Endothelial cell of umbilical vein (primary cell): ENCODE results near the gene AKNA. TPM values are rescaled to one million over a fixed set of nuclear protein-coding genes. Genes with fewer than 3 reads are reported as not detected.

ENCODE experiments used
- BruUV-seq: library from RNA; stranded (reverse); fragments of 400-500 nt; replicated peaks from 2 replicates; lab custom pipeline; 2021; lab: Mats Ljungman, UMichigan
- CTCF ChIA-PET: fragments of 300-600, 350-600 bp; sonication (Branson Sonifier 250); formaldehyde crosslinking; loops from one replicate; lab custom pipeline; 2021; ENCODE audit warnings: antibody characterized with exemption, inconsistent platforms; lab: Charles Lee
- POLR2A ChIA-PET: fragments of 300-600, 350-600 bp; sonication (Branson Sonifier 250); formaldehyde crosslinking; loops from one replicate; lab custom pipeline; 2021; ENCODE audit warnings: antibody characterized with exemption, inconsistent platforms; lab: Charles Lee
- DNase-seq: peaks from one replicate; pipeline ENCODE4 v3.0.0-alpha.2; 2011; ENCODE audit warnings: low read depth, low spot score
- FAIRE-seq: peaks from 2 replicates; lab custom pipeline; 2011; peaks lifted over from hg19 to GRCh38; lab: Jason Lieb, UNC
- H2AFZ ChIP-seq: 2 replicates; pipeline ENCODE4 v1.6.0; 2012; ENCODE audit warnings: low read depth, low read length, control low read depth, inconsistent platforms
- H3K27ac ChIP-seq: 2 replicates; pipeline ENCODE4 v1.5.1; 2011; ENCODE audit warnings: low read depth, mild to moderate bottlenecking, control low read depth, low read length, moderate library complexity; ENCODE audit not compliant: insufficient read depth
- H3K27me3 ChIP-seq, 2 experiments: 2 replicates each; pipeline versions ENCODE4 v1.6.0 to v1.6.1; 2011; ENCODE audit warnings: low read length in 2 of 2, mixed read lengths in 1 of 2; ENCODE audit not compliant: control insufficient read depth in 2 of 2, insufficient read depth in 2 of 2
- H3K36me3 ChIP-seq, 2 experiments: 2 replicates in 1 of 2; 3 replicates in 1 of 2; pipeline ENCODE4 v1.5.1; 2011; ENCODE audit warnings: low read length in 2 of 2, mild to moderate bottlenecking in 1 of 2, moderate library complexity in 1 of 2; ENCODE audit not compliant: control insufficient read depth in 2 of 2, insufficient read depth in 2 of 2; ENCODE audit errors: extremely low read depth in 1 of 2
- H3K4me1 ChIP-seq: 3 replicates; pipeline ENCODE4 v1.5.1; 2011; ENCODE audit warnings: mild to moderate bottlenecking, low read length; ENCODE audit not compliant: control insufficient read depth, insufficient read depth; ENCODE audit errors: extremely low read depth
- H3K4me2 ChIP-seq: 2 replicates; pipeline ENCODE4 v1.6.1; 2011; ENCODE audit warnings: low read length, control low read depth, mixed read lengths; ENCODE audit not compliant: insufficient read depth
- H3K4me3 ChIP-seq, 3 experiments: fragments of 200-600 bp in 1 of 3; sonication (generic), shearing (Covaris generic) in 1 of 3; replicated peaks in 1 of 3; 2 replicates each; pipeline ENCODE4 v1.5.1; 2011 to 2016; ENCODE audit warnings: control low read depth in 3 of 3, low read length in 3 of 3, mild to moderate bottlenecking in 2 of 3, inconsistent platforms in 1 of 3, low read depth in 1 of 3, moderate library complexity in 1 of 3; ENCODE audit not compliant: insufficient read depth in 1 of 3
- H3K79me2 ChIP-seq: 2 replicates; pipeline ENCODE4 v1.6.0; 2012; ENCODE audit warnings: low read length, inconsistent platforms; ENCODE audit not compliant: control insufficient read depth, insufficient read depth
- H3K9ac ChIP-seq: replicated peaks from 2 replicates; pipeline ENCODE3; 2011; ENCODE audit warnings: low read length, control low read depth; ENCODE audit not compliant: insufficient read depth; ENCODE audit errors: extremely low read depth
- H3K9me1 ChIP-seq: replicated peaks from 3 replicates; pipeline ENCODE4 v1.6.0; 2011; ENCODE audit warnings: mild to moderate bottlenecking, low read length; ENCODE audit not compliant: control insufficient read depth, insufficient read depth; ENCODE audit errors: extremely low read depth
- H3K9me3 ChIP-seq: replicated peaks from 2 replicates; pipeline ENCODE4 v1.5.1; 2012; ENCODE audit warnings: low read length, inconsistent platforms; ENCODE audit not compliant: control insufficient read depth, insufficient read depth
- H4K20me1 ChIP-seq: replicated peaks from 2 replicates; pipeline ENCODE3; 2011; ENCODE audit warnings: mild to moderate bottlenecking, low read length; ENCODE audit not compliant: control insufficient read depth, insufficient read depth; ENCODE audit errors: extremely low read depth
- CTCF ChIP-seq, 2 donors: IDR thresholded peaks; 1 replicate in 1 of 2; 2 replicates in 1 of 2; pipeline ENCODE4 v1.5.1; 2011; ENCODE audit warnings: low read length in 2 of 2, mild to moderate bottlenecking in 2 of 2, moderate library complexity in 2 of 2, control low read depth in 1 of 2, inconsistent platforms in 1 of 2, low read depth in 1 of 2; ENCODE audit not compliant: insufficient read depth in 1 of 2; ENCODE audit errors: extremely low read depth in 1 of 2
- EZH2 ChIP-seq: IDR thresholded peaks from 2 replicates; pipeline ENCODE4 v1.6.1; 2012; ENCODE audit warnings: borderline replicate concordance, low read depth, mild to moderate bottlenecking, moderate library complexity, low read length, inconsistent platforms; ENCODE audit not compliant: severe bottlenecking
- FOS ChIP-seq: IDR thresholded peaks from 2 replicates; pipeline ENCODE4 v1.6.1; 2011; ENCODE audit warnings: mild to moderate bottlenecking, low read length, moderate library complexity, borderline replicate concordance; ENCODE audit not compliant: insufficient read depth
- GATA2 ChIP-seq: IDR thresholded peaks from 2 replicates; pipeline ENCODE4 v1.7.0; 2011; ENCODE audit warnings: low read depth, mild to moderate bottlenecking, moderate library complexity, mixed read lengths, low read length; ENCODE audit not compliant: insufficient read length, insufficient read depth
- JUN ChIP-seq: IDR thresholded peaks from 2 replicates; pipeline ENCODE4 v1.6.1; 2011; ENCODE audit warnings: borderline replicate concordance, low read depth; ENCODE audit not compliant: insufficient read length, insufficient read depth
- MYC ChIP-seq: IDR thresholded peaks from one replicate; pipeline ENCODE4 v1.6.1; 2011; ENCODE audit warnings: mild to moderate bottlenecking, low read depth, low read length
- POLR2A ChIP-seq: IDR thresholded peaks from 2 replicates; pipeline ENCODE4 v1.6.1; 2012; ENCODE audit warnings: low read depth, mild to moderate bottlenecking, control low read depth, low read length
- POLR2AphosphoS5 ChIP-seq: IDR thresholded peaks from 2 replicates; pipeline ENCODE4 v1.6.1; 2012; ENCODE audit warnings: low read depth, mild to moderate bottlenecking, control low read depth, low read length, moderate library complexity; ENCODE audit not compliant: insufficient read depth
- dilution Hi-C: fragments of 300-500 bp; cut with MboI; formaldehyde crosslinking; loops from one replicate; pipeline ENCODE4 v1.15.0; 2019; ENCODE audit warnings: low sequenced_read_pairs; ENCODE audit not compliant: extremely low pct_ligation_motif_present
- intact Hi-C: fragments of 100-400 bp; cut with micrococcal nuclease; formaldehyde crosslinking; loops from one replicate; pipeline ENCODE4 v1.10.0; 2022
- polyA plus RNA-seq, 4 experiments: library from polyadenylated mRNA; depleted of rRNA in 3 of 4; stranded (reverse) in 3 of 4; unstranded in 1 of 4; fragments of >200 nt; gene quantifications; 2 replicates each; pipeline versions ENCODE4 v1.2.1 to v1.2.3, GENCODE V29; 2011 to 2012; ENCODE audit warnings: missing spikeins in 1 of 4
- total RNA-seq: library from RNA; stranded (reverse); gene quantifications from 2 replicates; pipeline ENCODE4 v1.2.3, GENCODE V29; 2021
- TF ChIP-seq, protein P1 (sequence below): IDR thresholded peaks from 2 replicates; pipeline ENCODE4 v1.6.1; 2011; ENCODE audit not compliant: insufficient read depth, insufficient read length

Gene AKNA
- total and polyA plus RNA-seq, 2 donors (not counting 3 experiments of a cell fraction or from before 2014, with no cell fraction given), result 11.3 to 22.4 TPM

- H3K9me1 ChIP-seq, result no peaks in the 10 kb centered on the region
- no peaks in the 10 kb centered on the region for H3K4me1 ChIP-seq
- H3K36me3 ChIP-seq, result no peaks in the 10 kb centered on the region
- ChIA-PET POLR2A (no interaction called here), CTCF (interaction anchor here (0.9 to 10.9 kb wide), 6 partner anchors 23 to 248 kb away, joined by 3 to 159 read pairs (median 4); no protein-coding TSS in a partner anchor)
- H3K27me3 ChIP-seq, result peaks cover 3 to 4% of the 10 kb centered on the region in 2 experiments
- no peak overlapping the region for H2AFZ ChIP-seq
- H3K79me2 ChIP-seq, result no peaks in the 10 kb centered on the region
- H3K9ac ChIP-seq, result no peak overlapping the region
- FAIRE-seq, result no peak
- no peak for DNase-seq
- intact Hi-C loops (loop anchor here (5.0 kb wide), 1 partner anchor 74 kb away; the partner anchor contains the start of gene WHRN), dilution Hi-C loops (no loop called here)
- TF ChIP-seq FOS (no peak), EZH2 (no peak), MYC (no peak), POLR2AphosphoS5 (no peak), JUN (no peak), GATA2 (no peak), CTCF (IDR thresholded peaks at IDR 0.05; ENCODE audit: extremely low read depth in 1 of 2, insufficient read depth in 1 of 2, low read depth in 1 of 2, low read length in 2 of 2) (no peak), POLR2A (no peak)
- TF ChIP-seq, protein P1, sequence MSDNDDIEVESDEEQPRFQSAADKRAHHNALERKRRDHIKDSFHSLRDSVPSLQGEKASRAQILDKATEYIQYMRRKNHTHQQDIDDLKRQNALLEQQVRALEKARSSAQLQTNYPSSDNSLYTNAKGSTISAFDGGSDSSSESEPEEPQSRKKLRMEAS, result no peak
- H3K4me3 ChIP-seq, result no peak overlapping the region
- no peaks in the 10 kb centered on the region for H3K9me3 ChIP-seq
- H3K4me2 ChIP-seq, result no peak overlapping the region
- H4K20me1 ChIP-seq, result no peaks in the 10 kb centered on the region
- no peak overlapping the region for H3K27ac ChIP-seq
- BruUV-seq, result no TSS peak
Observed at GRCh38 chr9:114433086-114433485, 45.3 kb upstream of the AKNA start.
